HG02642 (cell line): ENCODE data around the gene MLLT10.
A peak's percentile ranks its signal among the peaks of the same experiment; 100 is the strongest.
"Not testable (repeated sequence)": the region's sequence is repeated elsewhere in the genome, so short reads cannot be mapped to it uniquely, and the experiment has no call there.

Source experiments
- ATAC-seq: cut with Tn5 transposase; IDR thresholded peaks from one replicate; pipeline ENCODE4 v1.9.1; 2021; ENCODE audit warnings: mild to moderate bottlenecking; ENCODE audit not compliant: unreplicated experiment, poor library complexity

The MLLT10 gene

GRCh38 chr10:21558984-21559383 lies 25.0 kb downstream of the MLLT10 start:
- not testable (repeated sequence) for ATAC-seq

GRCh38 chr10:21570761-21571521 lies 36.9 kb downstream of the MLLT10 start:
- no peak for ATAC-seq

- ATAC-seq, result no peak
These were observed 38.5 kb downstream of the MLLT10 start for GRCh38 chr10:21572578-21572977.

- not testable (repeated sequence) for ATAC-seq
These were observed 40.5 kb downstream of the MLLT10 start for GRCh38 chr10:21574514-21574913.

- no peak for ATAC-seq
These were observed 45.3 kb downstream of the MLLT10 start for GRCh38 chr10:21579291-21579690.

GRCh38 chr10:21581421-21581834 lies 47.4 kb downstream of the MLLT10 start:
- peak; percentile 78 for ATAC-seq

GRCh38 chr10:21584834-21585530 lies 51.0 kb downstream of the MLLT10 start:
- ATAC-seq, result no peak

GRCh38 chr10:21587391-21587790 lies 53.4 kb downstream of the MLLT10 start:
- ATAC-seq, result no peak

- not testable (repeated sequence) for ATAC-seq
These were observed 54.1 kb downstream of the MLLT10 start for GRCh38 chr10:21588159-21588558.

GRCh38 chr10:21593986-21594385 lies 60.0 kb downstream of the MLLT10 start:
- no peak for ATAC-seq

GRCh38 chr10:21599582-21599981 lies 65.5 kb downstream of the MLLT10 start:
- no peak for ATAC-seq

- ATAC-seq, result no peak
These were observed 66.9 kb downstream of the MLLT10 start for GRCh38 chr10:21600804-21601433.

- no peak for ATAC-seq
These were observed 68.3 kb downstream of the MLLT10 start for GRCh38 chr10:21602313-21602712.

- ATAC-seq, result no peak
These were observed 69.7 kb downstream of the MLLT10 start for GRCh38 chr10:21603721-21604120.

GRCh38 chr10:21604651-21605050 lies 70.6 kb downstream of the MLLT10 start:
- no peak for ATAC-seq

- no peak for ATAC-seq
These were observed 73.9 kb downstream of the MLLT10 start for GRCh38 chr10:21607907-21608306.

- no peak for ATAC-seq
These were observed 80.0 kb downstream of the MLLT10 start for GRCh38 chr10:21614000-21614399.

GRCh38 chr10:21617267-21617666 lies 83.2 kb downstream of the MLLT10 start:
- no peak for ATAC-seq

GRCh38 chr10:21623291-21623690 lies 89.3 kb downstream of the MLLT10 start:
- no peak for ATAC-seq

- not testable (repeated sequence) for ATAC-seq
These were observed 90.4 kb downstream of the MLLT10 start for GRCh38 chr10:21624421-21624820.

- no peak for ATAC-seq
These were observed 90.9 kb downstream of the MLLT10 start for GRCh38 chr10:21624951-21625350.
